MM.1S (cell line): Measurements from ENCODE around the gene CHSY3.

Source experiments
- EZH2 ChIP-seq: fragments of 300-600 bp; sonication (generic); optimal IDR thresholded peaks from 2 replicates; pipeline ENCODE3; 2017; ENCODE audit warnings: low read depth, mild to moderate bottlenecking, antibody characterized with exemption, low read length, mixed read lengths
- EZH2phosphoT487 ChIP-seq: fragments of 300-600 bp; sonication (generic); IDR thresholded peaks from 2 replicates; pipeline ENCODE4 v1.6.1; 2018; ENCODE audit warnings: antibody characterized with exemption, low read length
- TF ChIP-seq, protein P1 (sequence below): fragments of 300-600 bp; sonication (generic); IDR thresholded peaks from 2 replicates; pipeline ENCODE4 v1.5.1; 2016; ENCODE audit warnings: antibody characterized with exemption, low read length, mixed read lengths

GRCh38 chr5:130035388-130035787 lies 131.1 kb downstream of the CHSY3 start:
- TF ChIP-seq, protein P1, sequence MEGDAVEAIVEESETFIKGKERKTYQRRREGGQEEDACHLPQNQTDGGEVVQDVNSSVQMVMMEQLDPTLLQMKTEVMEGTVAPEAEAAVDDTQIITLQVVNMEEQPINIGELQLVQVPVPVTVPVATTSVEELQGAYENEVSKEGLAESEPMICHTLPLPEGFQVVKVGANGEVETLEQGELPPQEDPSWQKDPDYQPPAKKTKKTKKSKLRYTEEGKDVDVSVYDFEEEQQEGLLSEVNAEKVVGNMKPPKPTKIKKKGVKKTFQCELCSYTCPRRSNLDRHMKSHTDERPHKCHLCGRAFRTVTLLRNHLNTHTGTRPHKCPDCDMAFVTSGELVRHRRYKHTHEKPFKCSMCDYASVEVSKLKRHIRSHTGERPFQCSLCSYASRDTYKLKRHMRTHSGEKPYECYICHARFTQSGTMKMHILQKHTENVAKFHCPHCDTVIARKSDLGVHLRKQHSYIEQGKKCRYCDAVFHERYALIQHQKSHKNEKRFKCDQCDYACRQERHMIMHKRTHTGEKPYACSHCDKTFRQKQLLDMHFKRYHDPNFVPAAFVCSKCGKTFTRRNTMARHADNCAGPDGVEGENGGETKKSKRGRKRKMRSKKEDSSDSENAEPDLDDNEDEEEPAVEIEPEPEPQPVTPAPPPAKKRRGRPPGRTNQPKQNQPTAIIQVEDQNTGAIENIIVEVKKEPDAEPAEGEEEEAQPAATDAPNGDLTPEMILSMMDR: no peak
- no peak for TF ChIP-seq EZH2phosphoT487
- TF ChIP-seq EZH2: no peak
